GM12873 (cell line): Measurements from ENCODE around the gene ARHGEF18.

Source experiments
- CTCF ChIP-seq: IDR thresholded peaks from 2 replicates; pipeline ENCODE4 v1.5.1; 2012; ENCODE audit warnings: low read depth, mild to moderate bottlenecking, moderate library complexity, low read length, control low read depth; ENCODE audit not compliant: insufficient read depth; ENCODE audit errors: missing control alignments

ARHGEF18 gene

GRCh38 chr19:7351861-7352260 is 3.1 kb downstream of the ARHGEF18 start:
- no peak for TF ChIP-seq CTCF

- no peak for TF ChIP-seq CTCF
These were observed 6.5 kb downstream of the ARHGEF18 start for GRCh38 chr19:7355151-7355820.

- TF ChIP-seq CTCF, result no peak
These were observed 7.1 kb downstream of the ARHGEF18 start for GRCh38 chr19:7355871-7356270.

GRCh38 chr19:7356899-7357627 is 8.3 kb downstream of the ARHGEF18 start:
- TF ChIP-seq CTCF, result no peak

- TF ChIP-seq CTCF, result no peak
These were observed 9.4 kb downstream of the ARHGEF18 start for GRCh38 chr19:7358102-7358597.

GRCh38 chr19:7360393-7360984 is 11.8 kb downstream of the ARHGEF18 start:
- TF ChIP-seq CTCF, result no peak

GRCh38 chr19:7363225-7363624 is 14.5 kb downstream of the ARHGEF18 start:
- TF ChIP-seq CTCF, result no peak
